Inflammatory macrophage treated with lipopolysaccharide for 4 hours (primary cell): ENCODE data around the gene SLC6A20.

Experiments used
- DNase-seq: peaks from one replicate; pipeline ENCODE4 v3.0.0-alpha.2; 2020

SLC6A20 gene

DNA sequence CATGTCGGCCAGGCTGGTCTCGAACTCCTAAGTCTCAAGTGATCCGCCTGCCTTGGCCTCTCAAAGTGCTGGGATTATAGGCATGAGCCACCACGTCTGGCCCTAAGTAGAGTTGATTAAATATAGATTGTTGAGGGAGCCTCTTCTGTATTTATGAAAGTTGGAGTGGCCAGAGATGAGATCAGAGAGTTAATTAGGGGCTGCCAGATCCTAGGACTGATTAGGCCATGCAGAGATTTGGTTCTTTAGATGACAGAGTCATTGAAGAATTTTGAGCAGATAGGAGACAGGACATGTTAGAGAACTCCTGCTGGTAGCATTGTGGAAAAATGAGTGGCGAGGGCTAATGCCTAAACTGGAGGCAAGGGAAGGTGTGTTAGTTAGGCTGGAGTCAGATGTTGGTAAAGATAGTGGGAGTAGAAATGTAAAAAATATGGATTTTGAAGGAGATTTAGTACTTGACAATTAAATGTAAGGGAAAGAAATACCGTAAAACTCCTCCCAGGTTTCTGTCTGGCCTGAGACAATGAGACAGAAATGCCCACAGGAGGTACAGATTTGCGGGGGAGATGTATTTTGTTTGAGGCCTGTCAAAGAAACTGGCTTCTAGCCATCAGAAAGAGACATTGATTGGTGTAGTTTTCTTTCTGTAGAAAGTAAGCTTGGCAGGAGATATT is 83.8 kb downstream of the SLC6A20 start:
- DNase-seq = no peak

DNA sequence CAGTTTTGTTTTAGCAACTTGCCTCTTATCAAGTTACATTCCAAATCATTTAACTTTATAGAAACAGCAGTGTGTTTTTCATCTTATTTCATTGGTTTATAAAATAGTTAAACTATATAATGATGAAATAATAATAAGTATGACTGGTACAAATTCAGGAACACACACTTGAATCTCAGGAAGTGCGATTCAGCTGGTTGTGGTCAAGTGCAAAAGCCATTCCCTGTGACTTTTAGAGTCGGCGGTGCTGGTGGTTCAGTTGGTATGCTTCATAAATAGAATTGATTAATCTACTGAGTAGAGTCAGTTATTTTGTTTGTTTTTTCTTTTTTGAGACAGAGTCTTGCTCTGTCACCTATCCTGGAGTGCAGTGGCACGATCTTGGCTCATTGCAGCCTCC is 84.4 kb downstream of the SLC6A20 start:
- DNase-seq = no peak

DNA sequence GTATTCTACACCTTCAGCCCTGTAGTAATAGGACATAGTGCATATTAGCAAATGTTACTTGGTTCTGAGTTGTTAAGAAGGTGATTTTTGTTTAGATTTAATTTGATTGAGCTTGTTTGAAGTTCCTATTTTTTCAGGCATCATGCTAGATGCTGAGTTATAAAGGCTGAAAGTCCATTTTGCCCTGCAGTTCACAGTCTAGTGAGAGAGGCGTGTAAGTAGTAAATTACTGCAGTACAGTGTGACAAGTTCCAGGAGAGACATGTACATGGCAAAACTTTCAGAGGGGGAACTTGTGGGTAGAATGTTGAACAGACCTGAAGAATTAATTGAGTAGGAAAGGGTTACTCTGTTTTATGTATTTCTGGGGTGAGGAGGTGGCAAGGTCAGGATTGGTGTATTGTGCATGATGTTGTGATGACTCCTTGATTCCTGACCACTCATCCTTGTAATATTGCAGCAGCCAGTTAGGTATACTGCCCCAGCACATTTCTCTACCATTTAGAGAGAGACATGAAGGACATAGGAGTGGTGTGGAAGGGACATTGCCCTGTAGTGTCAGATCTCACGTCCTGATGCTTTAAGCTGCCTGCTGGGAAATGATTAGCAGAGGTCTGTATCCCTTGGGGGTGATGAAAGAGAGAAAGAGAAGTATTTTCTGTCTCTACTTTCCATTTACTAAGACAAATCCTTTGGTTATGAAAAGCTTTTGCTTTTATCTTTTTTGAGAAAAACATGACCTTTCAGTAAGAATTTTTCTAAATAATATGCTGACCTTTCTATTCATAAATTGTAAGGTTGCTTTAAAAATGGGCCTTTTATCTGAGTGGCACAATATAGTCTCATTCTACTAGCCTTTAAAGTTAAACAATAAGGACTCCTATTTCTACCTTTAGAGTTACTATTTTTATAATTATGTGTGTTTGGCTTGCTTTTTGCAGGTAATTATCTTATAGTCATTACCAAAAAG is 90.2 kb downstream of the SLC6A20 start:
- no peak for DNase-seq
